ENCODE measurements around the gene HOXA3. TPM values are rescaled to one million over a fixed set of nuclear protein-coding genes. Genes with fewer than 3 reads are reported as not detected.
A peak's percentile ranks its signal among the peaks of the same experiment; 100 is the strongest.

The HOXA3 gene
- polyA plus RNA-seq, 1 of the 3 experiments (the other 2 are of a cell fraction): 0.15 TPM

DNA sequence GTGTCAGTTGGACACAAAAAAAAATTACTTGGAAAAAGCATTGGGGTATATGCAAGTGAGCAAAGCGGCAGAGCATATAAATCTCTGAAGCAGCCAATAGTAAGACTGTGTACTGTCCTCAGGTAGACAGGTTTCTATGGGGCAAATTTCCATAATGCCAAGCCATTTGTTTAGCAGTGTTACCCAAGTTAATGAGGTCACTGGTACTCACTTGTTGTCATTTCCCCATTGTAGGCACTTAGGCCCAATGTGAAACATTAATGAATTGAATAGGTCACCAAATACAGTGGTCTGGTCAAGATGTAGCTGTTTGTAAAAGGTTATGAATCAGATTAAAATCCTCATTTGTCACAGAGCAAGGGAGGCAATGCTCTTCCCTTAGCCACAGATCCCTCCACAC, 84.1 kb downstream of the HOXA3 start:
- H4K20me1 ChIP-seq (ENCODE audit: insufficient read depth): no peaks in the 10 kb centered on the region
- CTCF ChIA-PET: no interaction called here
- TF ChIP-seq EP300 (IDR thresholded peaks at IDR 0.05; ENCODE audit: borderline replicate concordance in 1 of 2, low read depth in 1 of 2, low read length in 1 of 2) (no peak), NRF1 (IDR thresholded peaks at IDR 0.05; ENCODE audit: low read depth, low read length) (no peak), TCF12 (IDR thresholded peaks at IDR 0.05) (no peak), SIN3A (IDR thresholded peaks at IDR 0.05; ENCODE audit: borderline replicate concordance, low read depth, low read length) (no peak), USF2 (IDR thresholded peaks at IDR 0.05; ENCODE audit: borderline replicate concordance, low read depth, low read length) (no peak), RAD21 (IDR thresholded peaks at IDR 0.05; ENCODE audit: low read length) (no peak), FOSL2 (IDR thresholded peaks at IDR 0.05; ENCODE audit: borderline replicate concordance, low read depth) (no peak), RFX5 (IDR thresholded peaks at IDR 0.05; ENCODE audit: low read length) (no peak), YY1 (IDR thresholded peaks at IDR 0.05; ENCODE audit: low read depth) (no peak), TAF1 (IDR thresholded peaks at IDR 0.05; ENCODE audit: borderline replicate concordance, low read depth, low read length) (no peak), ELF1 (IDR thresholded peaks at IDR 0.05) (no peak), SMC3 (IDR thresholded peaks at IDR 0.05; ENCODE audit: low read depth, low read length) (no peak)
- no peak overlapping the region for H3K9ac ChIP-seq
- POLR2A ChIA-PET: no interaction called here
- H3F3A ChIP-seq (replicated peaks; ENCODE audit: insufficient read depth): no peaks in the 10 kb centered on the region
- H3K79me2 ChIP-seq (ENCODE audit: insufficient read depth): no peaks in the 10 kb centered on the region
- H3K4me3 ChIP-seq (ENCODE audit: low read depth in 2 of 2, low read length in 1 of 2): no peak overlapping the region
- no peak for DNase-seq
- H2AFZ ChIP-seq (ENCODE audit: low read depth): no peak overlapping the region
- no peak overlapping the region for H3K4me2 ChIP-seq
- peaks cover 35% of the 10 kb centered on the region for H3K27me3 ChIP-seq (ENCODE audit: insufficient read depth)
- no peaks in the 10 kb centered on the region for H3K4me1 ChIP-seq (ENCODE audit: control insufficient read depth in 1 of 2, insufficient read depth in 2 of 2, low read depth in 1 of 2, low read length in 1 of 2)
- 13% methylated on average over 1 of the region's 1 CpG for WGBS (ENCODE audit: low lambda C conversion rate)
- H3K9me3 ChIP-seq: no peaks in the 10 kb centered on the region
- H3K9me2 ChIP-seq: no peaks in the 10 kb centered on the region
- no peak overlapping the region for H3K27ac ChIP-seq (ENCODE audit: low read depth in 2 of 2, low read length in 1 of 2)
- no peaks in the 10 kb centered on the region for H3K36me3 ChIP-seq (replicated peaks in 1 of 2; ENCODE audit: control insufficient read depth in 1 of 2, insufficient read depth in 2 of 2, low read length in 1 of 2)

- Histone ChIP-seq H2AFZ (ENCODE audit: low read depth) (no peak overlapping the region), H3K79me2 (ENCODE audit: insufficient read depth) (no peaks in the 10 kb centered on the region), H3K27ac (ENCODE audit: low read depth in 2 of 2, low read length in 1 of 2) (no peak overlapping the region), H3K27me3 (ENCODE audit: insufficient read depth) (peaks cover 35% of the 10 kb centered on the region), H3K36me3 (replicated peaks in 1 of 2; ENCODE audit: control insufficient read depth in 1 of 2, insufficient read depth in 2 of 2, low read length in 1 of 2) (no peaks in the 10 kb centered on the region), H3K9me2 (no peaks in the 10 kb centered on the region), H3K9me3 (no peaks in the 10 kb centered on the region), H3K4me1 (ENCODE audit: control insufficient read depth in 1 of 2, insufficient read depth in 2 of 2, low read depth in 1 of 2, low read length in 1 of 2) (no peaks in the 10 kb centered on the region), H3K4me2 (no peak overlapping the region), H3F3A (replicated peaks; ENCODE audit: insufficient read depth) (no peaks in the 10 kb centered on the region), H3K4me3 (ENCODE audit: low read depth in 2 of 2, low read length in 1 of 2) (no peak overlapping the region), H4K20me1 (ENCODE audit: insufficient read depth) (no peaks in the 10 kb centered on the region), H3K9ac (no peak overlapping the region)
- POLR2A ChIA-PET: no interaction called here
- DNase-seq: no peak
- CTCF ChIA-PET: interaction anchor here (1.2 kb wide), 1 partner anchor 12 kb away, joined by 4 read pairs; no protein-coding TSS in a partner anchor
- 17% methylated on average over 3 of the region's 3 CpGs for WGBS (ENCODE audit: low lambda C conversion rate)
- TF ChIP-seq, protein P1, sequence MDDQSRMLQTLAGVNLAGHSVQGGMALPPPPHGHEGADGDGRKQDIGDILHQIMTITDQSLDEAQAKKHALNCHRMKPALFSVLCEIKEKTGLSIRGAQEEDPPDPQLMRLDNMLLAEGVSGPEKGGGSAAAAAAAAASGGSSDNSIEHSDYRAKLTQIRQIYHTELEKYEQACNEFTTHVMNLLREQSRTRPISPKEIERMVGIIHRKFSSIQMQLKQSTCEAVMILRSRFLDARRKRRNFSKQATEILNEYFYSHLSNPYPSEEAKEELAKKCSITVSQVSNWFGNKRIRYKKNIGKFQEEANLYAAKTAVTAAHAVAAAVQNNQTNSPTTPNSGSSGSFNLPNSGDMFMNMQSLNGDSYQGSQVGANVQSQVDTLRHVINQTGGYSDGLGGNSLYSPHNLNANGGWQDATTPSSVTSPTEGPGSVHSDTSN (IDR thresholded peaks at IDR 0.05): peak; percentile 11; the same call in 1 of the 2 replicates
- no peak for TF ChIP-seq GABPA (IDR thresholded peaks at IDR 0.05; ENCODE audit: low read depth)
- no peak for TF ChIP-seq USF2 (IDR thresholded peaks at IDR 0.05; ENCODE audit: borderline replicate concordance, low read depth, low read length)
Observed at GRCh38 chr7:27066148-27066547, 86.2 kb downstream of the HOXA3 start.
